Adipocyte (in vitro differentiated cells): ENCODE data around the gene VEGFD.

Experiments used
- DNase-seq: peaks from one replicate; pipeline ENCODE4 v3.0.0-alpha.2; 2015; ENCODE audit warnings: low read depth
- H3K27me3 ChIP-seq: replicated peaks from 2 replicates; pipeline ENCODE4 v1.7.0; 2013; ENCODE audit warnings: mild to moderate bottlenecking, low read length, moderate library complexity; ENCODE audit not compliant: control insufficient read depth, insufficient read depth
- H3K36me3 ChIP-seq: 2 replicates; pipeline ENCODE4 v1.7.0; 2013; ENCODE audit warnings: low read length, mild to moderate bottlenecking, moderate library complexity; ENCODE audit not compliant: control insufficient read depth, insufficient read depth, severe bottlenecking
- H3K4me1 ChIP-seq: 2 replicates; pipeline ENCODE4 v1.7.0; 2013; ENCODE audit warnings: mild to moderate bottlenecking, low read length, moderate library complexity; ENCODE audit not compliant: control insufficient read depth, insufficient read depth
- H3K4me3 ChIP-seq: 2 replicates; pipeline ENCODE4 v1.7.0; 2013; ENCODE audit warnings: mild to moderate bottlenecking, low read length, moderate library complexity
- H3K9ac ChIP-seq: 2 replicates; pipeline ENCODE4 v1.7.0; 2013; ENCODE audit warnings: mild to moderate bottlenecking, low read length, moderate library complexity
- H3K9me3 ChIP-seq: 2 replicates; pipeline ENCODE4 v1.7.0; 2013; ENCODE audit warnings: mild to moderate bottlenecking, low read length, moderate library complexity; ENCODE audit not compliant: control insufficient read depth

Gene VEGFD

GRCh38 chrX:15358533-15358932 is 25.7 kb downstream of the VEGFD start:
- Histone ChIP-seq H3K4me3 (no peak overlapping the region), H3K27me3 (peaks cover 7% of the 10 kb centered on the region), H3K36me3 (no peaks in the 10 kb centered on the region), H3K9me3 (peaks cover 4% of the 10 kb centered on the region), H3K4me1 (peaks cover 5% of the 10 kb centered on the region), H3K9ac (no peak overlapping the region)
- no peak for DNase-seq

GRCh38 chrX:15356444-15356843 is 27.8 kb downstream of the VEGFD start:
- Histone ChIP-seq H3K27me3 (peaks cover 7% of the 10 kb centered on the region), H3K4me3 (no peak overlapping the region), H3K9ac (no peak overlapping the region), H3K4me1 (peaks cover 5% of the 10 kb centered on the region), H3K36me3 (no peaks in the 10 kb centered on the region), H3K9me3 (peaks cover 4% of the 10 kb centered on the region)
- peak; percentile 83 for DNase-seq

GRCh38 chrX:15350329-15350996 is 33.8 kb downstream of the VEGFD start:
- no peaks in the 10 kb centered on the region for H3K36me3 ChIP-seq
- DNase-seq, result no peak
- H3K9me3 ChIP-seq, result no peaks in the 10 kb centered on the region
- H3K27me3 ChIP-seq, result peaks cover 10% of the 10 kb centered on the region
- H3K4me1 ChIP-seq, result no peaks in the 10 kb centered on the region
- no peak overlapping the region for H3K9ac ChIP-seq
- no peak overlapping the region for H3K4me3 ChIP-seq

- H3K9me3 ChIP-seq, result no peaks in the 10 kb centered on the region
- peak; percentile 85 for DNase-seq
Measured at GRCh38 chrX:15349046-15349445, 35.2 kb downstream of the VEGFD start.

GRCh38 chrX:15345976-15346375 is 38.2 kb downstream of the VEGFD start:
- H3K27me3 ChIP-seq, result peaks cover 12% of the 10 kb centered on the region

More at GRCh38 chrX:15349046-15349445, 35.2 kb downstream of the VEGFD start:
- Histone ChIP-seq H3K36me3 (no peaks in the 10 kb centered on the region), H3K4me3 (no peak overlapping the region), H3K4me1 (no peaks in the 10 kb centered on the region), H3K9ac (no peak overlapping the region), H3K27me3 (peaks cover 10% of the 10 kb centered on the region)

GRCh38 chrX:15344106-15344505 is 40.1 kb downstream of the VEGFD start:
- no peak for DNase-seq
- H3K9ac ChIP-seq, result no peak overlapping the region
- peaks cover 3% of the 10 kb centered on the region for H3K9me3 ChIP-seq
- H3K27me3 ChIP-seq, result peaks cover 14% of the 10 kb centered on the region
- H3K4me1 ChIP-seq, result peaks cover 4% of the 10 kb centered on the region
- no peaks in the 10 kb centered on the region for H3K36me3 ChIP-seq
- H3K4me3 ChIP-seq, result no peak overlapping the region

More at GRCh38 chrX:15345976-15346375, 38.2 kb downstream of the VEGFD start:
- Histone ChIP-seq H3K36me3 (no peaks in the 10 kb centered on the region), H3K9me3 (no peaks in the 10 kb centered on the region), H3K9ac (no peak overlapping the region), H3K4me1 (peaks cover 4% of the 10 kb centered on the region), H3K4me3 (no peak overlapping the region)
- DNase-seq, result no peak

- H3K27me3 ChIP-seq, result peaks cover 7% of the 10 kb centered on the region
- DNase-seq, result peak; percentile 63
- H3K9me3 ChIP-seq, result peaks cover 3% of the 10 kb centered on the region
- H3K9ac ChIP-seq, result no peak overlapping the region
- no peaks in the 10 kb centered on the region for H3K36me3 ChIP-seq
- no peak overlapping the region for H3K4me3 ChIP-seq
- H3K4me1 ChIP-seq, result peaks cover 4% of the 10 kb centered on the region
Measured at GRCh38 chrX:15343075-15343476, 41.1 kb downstream of the VEGFD start.

- H3K27me3 ChIP-seq, result peaks cover 7% of the 10 kb centered on the region
- no peak for DNase-seq
- H3K4me1 ChIP-seq, result peaks cover 4% of the 10 kb centered on the region
Measured at GRCh38 chrX:15340867-15341266, 43.3 kb downstream of the VEGFD start.

GRCh38 chrX:15336023-15336413 is 48.2 kb downstream of the VEGFD start:
- DNase-seq, result peak; percentile 76

More at GRCh38 chrX:15340867-15341266, 43.3 kb downstream of the VEGFD start:
- H3K9ac ChIP-seq, result no peak overlapping the region
- H3K4me3 ChIP-seq, result no peak overlapping the region
- no peaks in the 10 kb centered on the region for H3K36me3 ChIP-seq
- peaks cover 3% of the 10 kb centered on the region for H3K9me3 ChIP-seq

GRCh38 chrX:15335135-15336022 is 48.8 kb downstream of the VEGFD start, which contains the start of gene PIGA:
Gene PIGA (minus strand): TSS chrX:15335523. CDS start chrX:15331930, 3,593 bp downstream.
- Histone ChIP-seq H3K9ac (peak within 1 kb of the TSS; percentile 82), H3K4me1 (no peaks in the 10 kb centered on the region), H3K9me3 (peaks cover 3% of the 10 kb centered on the region), H3K36me3 (peaks cover 11% of the 10 kb centered on the region), H3K27me3 (peaks cover 3% of the 10 kb centered on the region), H3K4me3 (peak within 1 kb of the TSS; percentile 83)
- peak; percentile 97 for DNase-seq

More at GRCh38 chrX:15336023-15336413, 48.2 kb downstream of the VEGFD start:
- H3K9me3 ChIP-seq, result peaks cover 3% of the 10 kb centered on the region
- H3K27me3 ChIP-seq, result peaks cover 5% of the 10 kb centered on the region
- no peaks in the 10 kb centered on the region for H3K4me1 ChIP-seq
- peak overlapping the region; percentile 83 for H3K4me3 ChIP-seq
- H3K9ac ChIP-seq, result peak overlapping the region; percentile 76
- H3K36me3 ChIP-seq, result peaks cover 11% of the 10 kb centered on the region

- Histone ChIP-seq H3K27me3 (peaks cover 3% of the 10 kb centered on the region), H3K36me3 (peaks cover 11% of the 10 kb centered on the region), H3K9ac (peak overlapping the region; percentile 82), H3K4me3 (peak overlapping the region; percentile 83), H3K9me3 (no peaks in the 10 kb centered on the region), H3K4me1 (no peaks in the 10 kb centered on the region)
- peak; percentile 36 for DNase-seq
Measured at GRCh38 chrX:15334561-15334960, 49.7 kb downstream of the VEGFD start.
